B cell (primary cell): ENCODE data around the gene JPH2. TPM values are rescaled to one million over a fixed set of nuclear protein-coding genes. Genes with fewer than 3 reads are reported as not detected.

Experiments
- ATAC-seq: fragments of 200-7000 bp; cut with Tn5 transposase; one replicate; pipeline ENCODE4 v1.10.0; 2021; ENCODE audit warnings: low read depth, mild to moderate bottlenecking, moderate number of reproducible peaks, moderate library complexity
- CTCF ChIA-PET: fragments of 350-600 bp; sonication (Branson Sonifier 250); formaldehyde crosslinking; loops from one replicate; lab custom pipeline; 2021; ENCODE audit warnings: antibody characterized with exemption, inconsistent platforms; lab: Charles Lee
- POLR2A ChIA-PET: fragments of 350-600 bp; sonication (Branson Sonifier 250); formaldehyde crosslinking; loops from one replicate; lab custom pipeline; 2021; ENCODE audit warnings: antibody characterized with exemption; lab: Charles Lee
- DNase-seq: peaks from one replicate; pipeline ENCODE4 v3.0.0; 2013
- H2AFZ ChIP-seq: 2 replicates; pipeline ENCODE4 v1.6.1; 2012; ENCODE audit warnings: mild to moderate bottlenecking, low read depth, low read length; ENCODE audit not compliant: insufficient read depth, poor library complexity, severe bottlenecking
- H3K27ac ChIP-seq, 2 donors: 1 replicate in 1 of 2; 2 replicates in 1 of 2; pipeline ENCODE4 v1.5.1; 2012 to 2013; ENCODE audit warnings: low read length in 2 of 2, mild to moderate bottlenecking in 2 of 2, moderate library complexity in 1 of 2
- H3K27me3 ChIP-seq, 4 experiments: fragments of 200-600 bp in 1 of 4; sonication (generic) in 1 of 4; replicated peaks in 1 of 4; 1 replicate in 2 of 4; 2 replicates in 2 of 4; pipeline versions ENCODE4 v1.6.1 to v1.7.0; 2013 to 2016; ENCODE audit warnings: low read length in 3 of 4, mild to moderate bottlenecking in 2 of 4, mixed read lengths in 1 of 4, moderate library complexity in 1 of 4; ENCODE audit not compliant: insufficient read depth in 4 of 4, control insufficient read depth in 3 of 4; ENCODE audit errors: control extremely low read depth in 1 of 4
- H3K36me3 ChIP-seq, 2 experiments: replicated peaks in 1 of 2; 1 replicate in 1 of 2; 2 replicates in 1 of 2; pipeline versions ENCODE4 v1.6.1 to v1.7.1; 2013; ENCODE audit warnings: low read length in 1 of 2; ENCODE audit not compliant: insufficient read depth in 2 of 2, control insufficient read depth in 1 of 2; ENCODE audit errors: control extremely low read depth in 1 of 2, extremely low read depth in 1 of 2
- H3K4me1 ChIP-seq, 2 donors: fragments of 200-600 bp in 1 of 2; sonication (generic) in 1 of 2; 1 replicate in 1 of 2; 2 replicates in 1 of 2; pipeline versions ENCODE4 v1.5.1 to v1.6.1; 2013 to 2017; ENCODE audit warnings: low read length in 2 of 2; ENCODE audit not compliant: control insufficient read depth in 2 of 2, insufficient read depth in 2 of 2
- H3K4me2 ChIP-seq: replicated peaks from 2 replicates; pipeline ENCODE3; 2012; ENCODE audit warnings: mild to moderate bottlenecking, low read depth, low read length; ENCODE audit not compliant: poor library complexity, severe bottlenecking
- H3K4me3 ChIP-seq, 5 experiments: fragments of 200-600 bp in 1 of 5; sonication (generic) in 1 of 5; 1 replicate in 3 of 5; 2 replicates in 2 of 5; pipeline versions ENCODE4 v1.5.1 to v1.7.0; 2011 to 2016; ENCODE audit warnings: low read length in 4 of 5, mild to moderate bottlenecking in 4 of 5, low read depth in 2 of 5, control low read depth in 1 of 5, moderate library complexity in 1 of 5; ENCODE audit not compliant: insufficient read depth in 1 of 5; ENCODE audit errors: control extremely low read depth in 1 of 5, extremely low read depth in 1 of 5
- H3K79me2 ChIP-seq: fragments of 200-600 bp; sonication (generic); one replicate; pipeline ENCODE4 v1.6.0; 2016; ENCODE audit warnings: low read length; ENCODE audit not compliant: control insufficient read depth, insufficient read depth
- H3K9ac ChIP-seq: fragments of 200-600 bp; sonication (generic); 2 replicates; pipeline ENCODE4 v1.6.1; 2017; ENCODE audit warnings: mild to moderate bottlenecking, low read length, moderate library complexity
- H3K9me3 ChIP-seq, 3 donors: one replicate each; pipeline versions ENCODE4 v1.6.1 to v1.7.1; 2013; ENCODE audit warnings: low read length in 2 of 3; ENCODE audit not compliant: control insufficient read depth in 2 of 3, insufficient read depth in 1 of 3; ENCODE audit errors: control extremely low read depth in 1 of 3
- H4K20me1 ChIP-seq: 2 replicates; pipeline ENCODE4 v1.6.0; 2012; ENCODE audit warnings: mild to moderate bottlenecking, low read length; ENCODE audit not compliant: insufficient read depth, control insufficient read depth, poor library complexity, severe bottlenecking
- H3K27ac Mint-ChIP-seq: one replicate; pipeline ENCODE4 v1.8.0; 2021; ENCODE audit warnings: mixed read lengths
- H3K27me3 Mint-ChIP-seq: one replicate; pipeline ENCODE4 v1.8.0; 2021; ENCODE audit warnings: mixed read lengths
- H3K4me1 Mint-ChIP-seq: one replicate; pipeline ENCODE4 v1.8.0; 2021; ENCODE audit warnings: mixed read lengths
- H3K4me3 Mint-ChIP-seq: one replicate; pipeline ENCODE4 v1.8.0; 2021; ENCODE audit warnings: mixed read lengths
- H3K9me3 Mint-ChIP-seq: one replicate; pipeline ENCODE4 v1.8.0; 2022; ENCODE audit warnings: mixed read lengths; ENCODE audit not compliant: insufficient read depth
- EZH2 ChIP-seq: IDR thresholded peaks from 2 replicates; pipeline ENCODE4 v1.6.1; 2012; ENCODE audit warnings: borderline replicate concordance, low read depth, mild to moderate bottlenecking, moderate library complexity, low read length; ENCODE audit not compliant: insufficient read depth, poor library complexity, severe bottlenecking
- WGBS: methylation state at CpG from one replicate; pipeline ENCODE4 v1.1.5; 2013; ENCODE audit warnings: missing lambda C conversion rate; ENCODE audit not compliant: insufficient coverage; 5-methylcytosine and 5-hydroxymethylcytosine counted together
- intact Hi-C: fragments of 100-400 bp; cut with micrococcal nuclease; formaldehyde crosslinking; loops from one replicate; pipeline ENCODE4 v1.10.0; 2022
- polyA plus RNA-seq: library from polyadenylated mRNA; depleted of rRNA; stranded (reverse); fragments of >200 nt; gene quantifications from 2 replicates; pipeline ENCODE4 v1.2.3, GENCODE V29; 2012
- total RNA-seq, 2 donors: library from RNA; stranded (reverse); fragments of 120-200 nt in 1 of 2; gene quantifications; 1 replicate in 1 of 2; 2 replicates in 1 of 2; pipeline versions ENCODE4 v1.2.3 to v1.2.4, GENCODE V29; 2013 to 2022
- TF ChIP-seq, protein P1 (sequence below): fragments of 200-600 bp; IDR thresholded peaks from one replicate; pipeline ENCODE4 v1.8.0; 2022; ENCODE audit warnings: antibody characterized with exemption, mild to moderate bottlenecking

Gene JPH2
- total and polyA plus RNA-seq, 2 donors (not counting 1 experiment from before 2014, with no cell fraction given): 0.10 TPM; not detected in 1

DNA sequence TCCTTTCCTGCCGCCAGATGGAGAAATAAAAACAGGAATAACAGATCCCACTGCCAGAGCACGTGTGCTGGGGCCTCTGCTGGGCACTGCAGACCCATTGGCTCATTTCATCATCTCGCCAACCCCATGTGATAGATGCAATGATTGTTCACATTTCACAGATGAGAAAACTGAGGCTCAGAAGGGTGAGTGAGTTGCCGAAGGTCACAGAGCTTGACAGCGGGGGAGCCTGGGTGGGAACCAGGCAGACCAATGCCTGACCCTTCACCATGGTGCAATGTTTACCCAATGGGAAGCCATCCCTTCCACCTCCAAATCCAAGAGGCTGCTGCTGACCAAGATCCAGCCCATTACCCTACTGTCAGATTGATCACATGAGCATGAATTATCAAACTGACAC is 105.1 kb downstream of the JPH2 start:
- peaks cover 5% of the 10 kb centered on the region for H3K27me3 Mint-ChIP-seq
- Histone ChIP-seq H3K9ac (no peak overlapping the region), H3K27ac (no peak overlapping the region), H3K27me3 (no peaks in the 10 kb centered on the region), H3K4me2 (no peak overlapping the region), H3K9me3 (peaks cover 0 to 4% (median 0%) of the 10 kb centered on the region in 3 donors), H4K20me1 (no peaks in the 10 kb centered on the region), H3K4me1 (no peaks in the 10 kb centered on the region), H3K36me3 (no peaks in the 10 kb centered on the region), H3K79me2 (no peaks in the 10 kb centered on the region), H2AFZ (no peak overlapping the region), H3K4me3 (no peak overlapping the region)
- H3K4me3 Mint-ChIP-seq: no peak overlapping the region
- H3K27ac Mint-ChIP-seq: no peak overlapping the region
- H3K4me1 Mint-ChIP-seq: peaks cover 8% of the 10 kb centered on the region
- DNase-seq: no peak
- POLR2A ChIA-PET: no interaction called here
- WGBS: 78% methylated on average over 3 of the region's 5 CpGs
- TF ChIP-seq EZH2: no peak
- TF ChIP-seq, protein P1, sequence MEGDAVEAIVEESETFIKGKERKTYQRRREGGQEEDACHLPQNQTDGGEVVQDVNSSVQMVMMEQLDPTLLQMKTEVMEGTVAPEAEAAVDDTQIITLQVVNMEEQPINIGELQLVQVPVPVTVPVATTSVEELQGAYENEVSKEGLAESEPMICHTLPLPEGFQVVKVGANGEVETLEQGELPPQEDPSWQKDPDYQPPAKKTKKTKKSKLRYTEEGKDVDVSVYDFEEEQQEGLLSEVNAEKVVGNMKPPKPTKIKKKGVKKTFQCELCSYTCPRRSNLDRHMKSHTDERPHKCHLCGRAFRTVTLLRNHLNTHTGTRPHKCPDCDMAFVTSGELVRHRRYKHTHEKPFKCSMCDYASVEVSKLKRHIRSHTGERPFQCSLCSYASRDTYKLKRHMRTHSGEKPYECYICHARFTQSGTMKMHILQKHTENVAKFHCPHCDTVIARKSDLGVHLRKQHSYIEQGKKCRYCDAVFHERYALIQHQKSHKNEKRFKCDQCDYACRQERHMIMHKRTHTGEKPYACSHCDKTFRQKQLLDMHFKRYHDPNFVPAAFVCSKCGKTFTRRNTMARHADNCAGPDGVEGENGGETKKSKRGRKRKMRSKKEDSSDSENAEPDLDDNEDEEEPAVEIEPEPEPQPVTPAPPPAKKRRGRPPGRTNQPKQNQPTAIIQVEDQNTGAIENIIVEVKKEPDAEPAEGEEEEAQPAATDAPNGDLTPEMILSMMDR: no peak
- no peaks in the 10 kb centered on the region for H3K9me3 Mint-ChIP-seq
- intact Hi-C loops: no loop called here
- CTCF ChIA-PET: interaction anchor here (0.7 to 8.3 kb wide), 10 partner anchors 9 to 632 kb away, joined by 3 to 135 read pairs (median 10); no protein-coding TSS in a partner anchor
- no peak for ATAC-seq

DNA sequence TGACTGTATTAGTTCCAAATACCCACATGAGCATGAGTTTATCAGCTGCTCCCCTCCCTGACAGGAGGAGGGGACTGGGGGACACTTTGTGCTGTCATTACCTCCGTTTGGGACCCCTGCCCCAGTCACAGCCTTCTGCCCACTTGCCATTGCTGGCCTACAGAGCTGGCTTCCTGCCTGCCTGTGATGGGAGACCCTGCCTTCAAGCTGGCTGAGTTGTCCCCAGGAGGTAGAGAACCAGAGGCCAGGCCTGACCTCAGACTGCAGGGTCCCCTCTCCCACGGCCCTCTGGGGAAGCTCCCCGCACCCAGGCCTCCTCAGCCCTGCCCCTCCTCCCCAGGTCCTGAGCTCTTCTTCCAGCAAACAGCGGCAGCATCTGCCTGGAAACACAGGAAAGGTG is 105.5 kb downstream of the JPH2 start:
- DNase-seq: no peak
- Histone ChIP-seq H4K20me1 (no peaks in the 10 kb centered on the region), H3K9ac (no peak overlapping the region), H3K4me2 (no peak overlapping the region), H2AFZ (no peak overlapping the region), H3K9me3 (peaks cover 0 to 4% (median 0%) of the 10 kb centered on the region in 3 donors), H3K27ac (no peak overlapping the region), H3K4me3 (no peak overlapping the region), H3K79me2 (no peaks in the 10 kb centered on the region), H3K27me3 (no peaks in the 10 kb centered on the region), H3K4me1 (no peaks in the 10 kb centered on the region), H3K36me3 (no peaks in the 10 kb centered on the region)
- intact Hi-C loops: no loop called here
- H3K9me3 Mint-ChIP-seq: no peaks in the 10 kb centered on the region
- ChIA-PET CTCF (interaction anchor here (0.7 to 8.3 kb wide), 10 partner anchors 9 to 632 kb away, joined by 3 to 135 read pairs (median 9); no protein-coding TSS in a partner anchor), POLR2A (interaction anchor here (1.2 kb wide), 1 partner anchor 12 kb away, joined by 3 read pairs; no protein-coding TSS in a partner anchor)
- H3K4me1 Mint-ChIP-seq: peaks cover 8% of the 10 kb centered on the region
- 55% methylated on average over 3 of the region's 4 CpGs for WGBS
- H3K4me3 Mint-ChIP-seq: no peak overlapping the region
- H3K27ac Mint-ChIP-seq: no peak overlapping the region
- TF ChIP-seq, protein P1: no peak
- TF ChIP-seq EZH2: no peak
- peaks cover 3% of the 10 kb centered on the region for H3K27me3 Mint-ChIP-seq
- ATAC-seq: no peak
